Mesothelial cell of epicardium (in vitro differentiated cells): ENCODE data around the gene ZCCHC4. TPM values are rescaled to one million over a fixed set of nuclear protein-coding genes. Genes with fewer than 3 reads are reported as not detected.

Experiments
- DNase-seq, 2 experiments: peaks; one replicate each; pipeline ENCODE4 v3.0.0; 2021; ENCODE audit warnings: low spot score in 2 of 2; ENCODE audit not compliant: unreplicated experiment in 2 of 2
- H3K27ac Mint-ChIP-seq: 2 replicates; pipeline ENCODE4 v1.8.0; 2021; ENCODE audit warnings: mixed read lengths
- H3K27me3 Mint-ChIP-seq: 2 replicates; pipeline ENCODE4 v1.8.0; 2021; ENCODE audit warnings: low read depth, mixed read lengths
- H3K36me3 Mint-ChIP-seq: 2 replicates; pipeline ENCODE4 v1.8.0; 2021; ENCODE audit warnings: mixed read lengths
- H3K4me1 Mint-ChIP-seq: 2 replicates; pipeline ENCODE4 v1.8.0; 2021; ENCODE audit warnings: mixed read lengths
- H3K4me3 Mint-ChIP-seq: 2 replicates; pipeline ENCODE4 v1.8.0; 2021; ENCODE audit warnings: mild to moderate bottlenecking, moderate library complexity, mixed read lengths
- H3K9me3 Mint-ChIP-seq: 2 replicates; pipeline ENCODE4 v1.8.0; 2021; ENCODE audit warnings: mixed read lengths
- total RNA-seq: library from RNA; stranded (reverse); gene quantifications from 3 replicates; pipeline ENCODE4 v1.2.1, GENCODE V29; 2021
- TF ChIP-seq, protein P1 (sequence below): fragments of 200-600 bp; sonication (generic); IDR thresholded peaks from one replicate; pipeline ENCODE4 v1.5.0; 2021; ENCODE audit warnings: antibody characterized with exemption; ENCODE audit not compliant: unreplicated experiment

The ZCCHC4 gene
- total RNA-seq, 1 donor from 2014 or later: 15.9 TPM

GRCh38 chr4:25379591-25379990, 67.0 kb downstream of the ZCCHC4 start:
- H3K27ac Mint-ChIP-seq: no peak overlapping the region
- H3K4me1 Mint-ChIP-seq: peaks cover 13% of the 10 kb centered on the region
- no peaks in the 10 kb centered on the region for H3K27me3 Mint-ChIP-seq
- H3K9me3 Mint-ChIP-seq: no peaks in the 10 kb centered on the region
- DNase-seq: no peak
- peaks cover 13% of the 10 kb centered on the region for H3K36me3 Mint-ChIP-seq
- TF ChIP-seq, protein P1, sequence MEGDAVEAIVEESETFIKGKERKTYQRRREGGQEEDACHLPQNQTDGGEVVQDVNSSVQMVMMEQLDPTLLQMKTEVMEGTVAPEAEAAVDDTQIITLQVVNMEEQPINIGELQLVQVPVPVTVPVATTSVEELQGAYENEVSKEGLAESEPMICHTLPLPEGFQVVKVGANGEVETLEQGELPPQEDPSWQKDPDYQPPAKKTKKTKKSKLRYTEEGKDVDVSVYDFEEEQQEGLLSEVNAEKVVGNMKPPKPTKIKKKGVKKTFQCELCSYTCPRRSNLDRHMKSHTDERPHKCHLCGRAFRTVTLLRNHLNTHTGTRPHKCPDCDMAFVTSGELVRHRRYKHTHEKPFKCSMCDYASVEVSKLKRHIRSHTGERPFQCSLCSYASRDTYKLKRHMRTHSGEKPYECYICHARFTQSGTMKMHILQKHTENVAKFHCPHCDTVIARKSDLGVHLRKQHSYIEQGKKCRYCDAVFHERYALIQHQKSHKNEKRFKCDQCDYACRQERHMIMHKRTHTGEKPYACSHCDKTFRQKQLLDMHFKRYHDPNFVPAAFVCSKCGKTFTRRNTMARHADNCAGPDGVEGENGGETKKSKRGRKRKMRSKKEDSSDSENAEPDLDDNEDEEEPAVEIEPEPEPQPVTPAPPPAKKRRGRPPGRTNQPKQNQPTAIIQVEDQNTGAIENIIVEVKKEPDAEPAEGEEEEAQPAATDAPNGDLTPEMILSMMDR: no peak
- H3K4me3 Mint-ChIP-seq: no peak overlapping the region

DNA sequence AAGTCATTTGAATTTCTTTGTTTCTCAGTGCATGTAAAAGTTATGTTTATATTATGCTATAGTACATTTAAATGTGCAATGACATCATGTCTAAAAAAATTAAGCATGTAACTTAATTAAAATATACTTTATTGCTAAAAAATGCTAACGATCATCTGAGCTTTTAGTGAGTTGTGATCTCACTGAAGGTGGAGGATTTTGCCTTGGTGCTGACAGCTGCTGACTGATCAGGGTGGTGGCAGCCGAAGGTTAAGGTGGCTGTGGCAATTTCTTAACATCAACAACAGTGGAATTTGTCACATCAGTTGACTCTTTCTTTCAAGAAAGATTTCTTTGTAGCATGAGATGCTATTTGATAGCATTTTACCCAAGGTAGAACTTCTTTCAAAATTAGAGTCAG, 71.1 kb downstream of the ZCCHC4 start:
- no peaks in the 10 kb centered on the region for H3K27me3 Mint-ChIP-seq
- no peak for DNase-seq
- TF ChIP-seq, protein P1: no peak

GRCh38 chr4:25386926-25387325, 74.4 kb downstream of the ZCCHC4 start:
- DNase-seq: no peak
- H3K9me3 Mint-ChIP-seq: no peaks in the 10 kb centered on the region
- TF ChIP-seq, protein P1: no peak
- no peak overlapping the region for H3K4me3 Mint-ChIP-seq
- H3K36me3 Mint-ChIP-seq: peaks cover 34% of the 10 kb centered on the region
- H3K27me3 Mint-ChIP-seq: no peaks in the 10 kb centered on the region
- H3K27ac Mint-ChIP-seq: no peak overlapping the region
- no peaks in the 10 kb centered on the region for H3K4me1 Mint-ChIP-seq

More for the DNA sequence above, 71.1 kb downstream of the ZCCHC4 start:
- Mint-ChIP-seq H3K27ac (no peak overlapping the region), H3K36me3 (peaks cover 25% of the 10 kb centered on the region), H3K9me3 (no peaks in the 10 kb centered on the region), H3K4me3 (no peak overlapping the region), H3K4me1 (no peaks in the 10 kb centered on the region)

GRCh38 chr4:25397305-25397704, 84.7 kb downstream of the ZCCHC4 start:
- Mint-ChIP-seq H3K36me3 (peaks cover 66% of the 10 kb centered on the region), H3K27me3 (no peaks in the 10 kb centered on the region), H3K4me1 (no peaks in the 10 kb centered on the region), H3K4me3 (no peak overlapping the region), H3K27ac (no peak overlapping the region), H3K9me3 (peaks cover 16% of the 10 kb centered on the region)
- TF ChIP-seq, protein P1: no peak
- no peak for DNase-seq

GRCh38 chr4:25399510-25399909, 86.9 kb downstream of the ZCCHC4 start:
- peaks cover 16% of the 10 kb centered on the region for H3K9me3 Mint-ChIP-seq
- DNase-seq: no peak
- no peak overlapping the region for H3K27ac Mint-ChIP-seq
- TF ChIP-seq, protein P1: no peak
- no peaks in the 10 kb centered on the region for H3K27me3 Mint-ChIP-seq
- H3K4me1 Mint-ChIP-seq: no peaks in the 10 kb centered on the region
- peaks cover 69% of the 10 kb centered on the region for H3K36me3 Mint-ChIP-seq
- H3K4me3 Mint-ChIP-seq: no peak overlapping the region

DNA sequence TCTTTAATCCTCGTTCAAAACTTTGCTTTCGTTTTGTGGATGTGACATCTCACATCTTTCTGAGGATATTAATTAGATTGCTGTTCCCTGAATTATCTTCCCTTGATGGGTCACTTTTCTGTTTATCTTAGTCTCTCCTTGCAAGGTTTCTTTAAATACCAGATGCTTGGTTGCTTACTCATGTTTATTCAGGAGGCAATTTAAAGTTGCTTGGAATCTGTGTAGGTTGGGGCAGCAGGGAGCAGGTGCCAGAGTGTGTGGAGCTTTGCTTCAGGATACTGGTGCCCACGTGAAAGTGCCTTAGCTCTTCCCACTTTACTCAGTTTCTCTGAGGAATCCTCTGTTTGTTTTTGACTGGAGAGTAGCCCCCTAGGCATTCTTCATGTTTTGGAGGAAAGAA, 88.5 kb downstream of the ZCCHC4 start:
- TF ChIP-seq, protein P1: no peak
- no peak for DNase-seq
- no peak overlapping the region for H3K4me3 Mint-ChIP-seq
- H3K4me1 Mint-ChIP-seq: no peaks in the 10 kb centered on the region
- H3K36me3 Mint-ChIP-seq: peaks cover 64% of the 10 kb centered on the region
- H3K27ac Mint-ChIP-seq: no peak overlapping the region
- no peaks in the 10 kb centered on the region for H3K27me3 Mint-ChIP-seq
- H3K9me3 Mint-ChIP-seq: peaks cover 11% of the 10 kb centered on the region
